ENCODE data around the gene C1QTNF6. TPM values are rescaled to one million over a fixed set of nuclear protein-coding genes. Genes with fewer than 3 reads are reported as not detected.

The C1QTNF6 gene
- polyA plus RNA-seq, 1 of the 3 experiments (the other 2 are of a cell fraction): 47.7 TPM

- no peaks in the 10 kb centered on the region for H3F3A ChIP-seq (replicated peaks; ENCODE audit: insufficient read depth)
- H4K20me1 ChIP-seq (ENCODE audit: insufficient read depth): no peaks in the 10 kb centered on the region
- DNase-seq: no peak
- H3K9ac ChIP-seq: no peak overlapping the region
- no peaks in the 10 kb centered on the region for H3K79me2 ChIP-seq (ENCODE audit: insufficient read depth)
- WGBS (ENCODE audit: low lambda C conversion rate): 69% methylated on average over 9 of the region's 12 CpGs
- TF ChIP-seq RAD21 (IDR thresholded peaks at IDR 0.05; ENCODE audit: low read length): no peak
- TF ChIP-seq, protein P1, sequence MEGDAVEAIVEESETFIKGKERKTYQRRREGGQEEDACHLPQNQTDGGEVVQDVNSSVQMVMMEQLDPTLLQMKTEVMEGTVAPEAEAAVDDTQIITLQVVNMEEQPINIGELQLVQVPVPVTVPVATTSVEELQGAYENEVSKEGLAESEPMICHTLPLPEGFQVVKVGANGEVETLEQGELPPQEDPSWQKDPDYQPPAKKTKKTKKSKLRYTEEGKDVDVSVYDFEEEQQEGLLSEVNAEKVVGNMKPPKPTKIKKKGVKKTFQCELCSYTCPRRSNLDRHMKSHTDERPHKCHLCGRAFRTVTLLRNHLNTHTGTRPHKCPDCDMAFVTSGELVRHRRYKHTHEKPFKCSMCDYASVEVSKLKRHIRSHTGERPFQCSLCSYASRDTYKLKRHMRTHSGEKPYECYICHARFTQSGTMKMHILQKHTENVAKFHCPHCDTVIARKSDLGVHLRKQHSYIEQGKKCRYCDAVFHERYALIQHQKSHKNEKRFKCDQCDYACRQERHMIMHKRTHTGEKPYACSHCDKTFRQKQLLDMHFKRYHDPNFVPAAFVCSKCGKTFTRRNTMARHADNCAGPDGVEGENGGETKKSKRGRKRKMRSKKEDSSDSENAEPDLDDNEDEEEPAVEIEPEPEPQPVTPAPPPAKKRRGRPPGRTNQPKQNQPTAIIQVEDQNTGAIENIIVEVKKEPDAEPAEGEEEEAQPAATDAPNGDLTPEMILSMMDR (IDR thresholded peaks at IDR 0.05): no peak
- no peak for TF ChIP-seq TCF12 (IDR thresholded peaks at IDR 0.05)
- TF ChIP-seq NFIC (IDR thresholded peaks at IDR 0.05; ENCODE audit: borderline replicate concordance): no peak
- TF ChIP-seq, protein P2, sequence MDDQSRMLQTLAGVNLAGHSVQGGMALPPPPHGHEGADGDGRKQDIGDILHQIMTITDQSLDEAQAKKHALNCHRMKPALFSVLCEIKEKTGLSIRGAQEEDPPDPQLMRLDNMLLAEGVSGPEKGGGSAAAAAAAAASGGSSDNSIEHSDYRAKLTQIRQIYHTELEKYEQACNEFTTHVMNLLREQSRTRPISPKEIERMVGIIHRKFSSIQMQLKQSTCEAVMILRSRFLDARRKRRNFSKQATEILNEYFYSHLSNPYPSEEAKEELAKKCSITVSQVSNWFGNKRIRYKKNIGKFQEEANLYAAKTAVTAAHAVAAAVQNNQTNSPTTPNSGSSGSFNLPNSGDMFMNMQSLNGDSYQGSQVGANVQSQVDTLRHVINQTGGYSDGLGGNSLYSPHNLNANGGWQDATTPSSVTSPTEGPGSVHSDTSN (IDR thresholded peaks at IDR 0.05): no peak
- no peak for TF ChIP-seq JUND (IDR thresholded peaks at IDR 0.05)
- TF ChIP-seq FOXJ3 (CRISPR knock-in tag; IDR thresholded peaks at IDR 0.05): no peak
- H3K9me2 ChIP-seq: no peaks in the 10 kb centered on the region
- CTCF ChIA-PET: interaction anchor here (0.6 to 1.3 kb wide), 3 partner anchors 20 to 527 kb away, joined by 3 to 5 read pairs (median 5); no protein-coding TSS in a partner anchor
- no peak overlapping the region for H3K4me3 ChIP-seq (ENCODE audit: low read depth in 2 of 2, low read length in 1 of 2)
- H3K9me3 ChIP-seq: no peaks in the 10 kb centered on the region
- no peaks in the 10 kb centered on the region for H3K36me3 ChIP-seq (replicated peaks in 1 of 2; ENCODE audit: control insufficient read depth in 1 of 2, insufficient read depth in 2 of 2, low read length in 1 of 2)
- no peak overlapping the region for H2AFZ ChIP-seq (ENCODE audit: low read depth)
- no peaks in the 10 kb centered on the region for H3K27me3 ChIP-seq (ENCODE audit: insufficient read depth)
- no peak overlapping the region for H3K4me2 ChIP-seq
- POLR2A ChIA-PET: no interaction called here
- no peak overlapping the region for H3K27ac ChIP-seq (ENCODE audit: low read depth in 2 of 2, low read length in 1 of 2)
- H3K4me1 ChIP-seq (ENCODE audit: control insufficient read depth in 1 of 2, insufficient read depth in 2 of 2, low read depth in 1 of 2, low read length in 1 of 2): no peaks in the 10 kb centered on the region
These were observed 40.7 kb downstream of the C1QTNF6 start for GRCh38 chr22:37147186-37147990.

DNA sequence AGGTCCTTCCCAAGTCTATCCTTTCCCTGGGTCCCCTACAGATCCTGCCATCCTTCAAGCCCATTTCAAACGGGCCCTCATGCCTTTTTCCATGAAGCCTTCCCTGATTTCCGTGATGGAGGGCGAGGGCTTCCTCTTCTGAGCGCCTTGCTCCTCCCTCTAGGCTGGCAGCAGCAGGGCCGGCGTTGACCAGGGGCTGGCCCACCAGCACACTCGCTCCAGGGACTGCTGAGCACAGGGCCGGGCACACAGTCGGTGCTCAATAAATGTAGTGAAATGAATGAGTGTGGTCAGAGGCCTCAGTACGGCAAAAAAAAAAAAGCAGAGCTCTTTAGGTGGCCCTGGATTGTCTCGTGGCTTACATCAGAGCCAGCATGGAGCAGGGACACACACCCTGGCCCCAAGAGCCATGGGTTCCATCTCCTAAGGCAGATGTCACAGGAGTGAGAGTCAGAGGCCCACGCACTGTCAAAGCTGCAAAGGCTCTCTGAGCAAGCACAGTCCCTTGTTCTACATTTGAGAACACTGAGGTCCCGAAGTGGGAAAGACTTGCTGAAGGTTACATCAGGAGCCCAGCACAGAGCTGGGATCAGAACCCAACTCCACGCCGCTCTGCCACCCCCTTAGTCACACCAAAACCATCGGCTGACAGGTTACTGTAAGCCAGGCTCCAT, 41.4 kb downstream of the C1QTNF6 start:
- no peak overlapping the region for H3K4me2 ChIP-seq
- H3K79me2 ChIP-seq (ENCODE audit: insufficient read depth): no peaks in the 10 kb centered on the region
- no peak for DNase-seq
- H4K20me1 ChIP-seq (ENCODE audit: insufficient read depth): no peaks in the 10 kb centered on the region
- no peaks in the 10 kb centered on the region for H3K9me2 ChIP-seq
- TF ChIP-seq ELF1 (IDR thresholded peaks at IDR 0.05): no peak
- TF ChIP-seq POLR2AphosphoS5 (IDR thresholded peaks at IDR 0.05; ENCODE audit: low read depth, low read length): no peak
- TF ChIP-seq MXI1 (IDR thresholded peaks at IDR 0.05; ENCODE audit: low read depth, low read length): no peak
- TF ChIP-seq FOSL2 (IDR thresholded peaks at IDR 0.05; ENCODE audit: borderline replicate concordance, low read depth): no peak
- no peak for TF ChIP-seq CHD2 (IDR thresholded peaks at IDR 0.05; ENCODE audit: low read length, partially characterized antibody)
- TF ChIP-seq GATA2 (CRISPR knock-in tag; IDR thresholded peaks at IDR 0.05): no peak
- TF ChIP-seq RXRA (IDR thresholded peaks at IDR 0.05; ENCODE audit: borderline replicate concordance, low read depth): no peak
- TF ChIP-seq, protein P3, sequence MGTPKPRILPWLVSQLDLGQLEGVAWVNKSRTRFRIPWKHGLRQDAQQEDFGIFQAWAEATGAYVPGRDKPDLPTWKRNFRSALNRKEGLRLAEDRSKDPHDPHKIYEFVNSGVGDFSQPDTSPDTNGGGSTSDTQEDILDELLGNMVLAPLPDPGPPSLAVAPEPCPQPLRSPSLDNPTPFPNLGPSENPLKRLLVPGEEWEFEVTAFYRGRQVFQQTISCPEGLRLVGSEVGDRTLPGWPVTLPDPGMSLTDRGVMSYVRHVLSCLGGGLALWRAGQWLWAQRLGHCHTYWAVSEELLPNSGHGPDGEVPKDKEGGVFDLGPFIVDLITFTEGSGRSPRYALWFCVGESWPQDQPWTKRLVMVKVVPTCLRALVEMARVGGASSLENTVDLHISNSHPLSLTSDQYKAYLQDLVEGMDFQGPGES (IDR thresholded peaks at IDR 0.05; ENCODE audit: low read depth, low read length): no peak
- TF ChIP-seq RFX5 (IDR thresholded peaks at IDR 0.05; ENCODE audit: low read length): no peak
- no peak for TF ChIP-seq FOXM1 (IDR thresholded peaks at IDR 0.05; ENCODE audit: low read depth)
- no peak for TF ChIP-seq NRF1 (IDR thresholded peaks at IDR 0.05; ENCODE audit: low read depth, low read length)
- no peak overlapping the region for H2AFZ ChIP-seq (ENCODE audit: low read depth)
- no peak overlapping the region for H3K9ac ChIP-seq
- H3K36me3 ChIP-seq (replicated peaks in 1 of 2; ENCODE audit: control insufficient read depth in 1 of 2, insufficient read depth in 2 of 2, low read length in 1 of 2): no peaks in the 10 kb centered on the region
- no peaks in the 10 kb centered on the region for H3F3A ChIP-seq (replicated peaks; ENCODE audit: insufficient read depth)
- H3K27ac ChIP-seq (ENCODE audit: low read depth in 2 of 2, low read length in 1 of 2): no peak overlapping the region
- CTCF ChIA-PET: interaction anchor here (0.6 to 1.8 kb wide), 3 partner anchors 52 to 526 kb away, joined by 3 to 10 read pairs (median 5); no protein-coding TSS in a partner anchor
- H3K4me1 ChIP-seq (ENCODE audit: control insufficient read depth in 1 of 2, insufficient read depth in 2 of 2, low read depth in 1 of 2, low read length in 1 of 2): no peaks in the 10 kb centered on the region
- H3K27me3 ChIP-seq (ENCODE audit: insufficient read depth): no peaks in the 10 kb centered on the region
- 78% methylated on average over 15 of the region's 16 CpGs for WGBS (ENCODE audit: low lambda C conversion rate)
- H3K9me3 ChIP-seq: no peaks in the 10 kb centered on the region
- H3K4me3 ChIP-seq (ENCODE audit: low read depth in 2 of 2, low read length in 1 of 2): no peak overlapping the region
- POLR2A ChIA-PET: no interaction called here
